GM12873 (cell line): ENCODE data around the gene HSP90AB1.

Experiments used
- TF ChIP-seq, protein P1 (sequence below): IDR thresholded peaks from 2 replicates; pipeline ENCODE4 v1.5.1; 2012; ENCODE audit warnings: low read depth, mild to moderate bottlenecking, moderate library complexity, low read length, control low read depth; ENCODE audit not compliant: insufficient read depth; ENCODE audit errors: missing control alignments

HSP90AB1 gene

DNA sequence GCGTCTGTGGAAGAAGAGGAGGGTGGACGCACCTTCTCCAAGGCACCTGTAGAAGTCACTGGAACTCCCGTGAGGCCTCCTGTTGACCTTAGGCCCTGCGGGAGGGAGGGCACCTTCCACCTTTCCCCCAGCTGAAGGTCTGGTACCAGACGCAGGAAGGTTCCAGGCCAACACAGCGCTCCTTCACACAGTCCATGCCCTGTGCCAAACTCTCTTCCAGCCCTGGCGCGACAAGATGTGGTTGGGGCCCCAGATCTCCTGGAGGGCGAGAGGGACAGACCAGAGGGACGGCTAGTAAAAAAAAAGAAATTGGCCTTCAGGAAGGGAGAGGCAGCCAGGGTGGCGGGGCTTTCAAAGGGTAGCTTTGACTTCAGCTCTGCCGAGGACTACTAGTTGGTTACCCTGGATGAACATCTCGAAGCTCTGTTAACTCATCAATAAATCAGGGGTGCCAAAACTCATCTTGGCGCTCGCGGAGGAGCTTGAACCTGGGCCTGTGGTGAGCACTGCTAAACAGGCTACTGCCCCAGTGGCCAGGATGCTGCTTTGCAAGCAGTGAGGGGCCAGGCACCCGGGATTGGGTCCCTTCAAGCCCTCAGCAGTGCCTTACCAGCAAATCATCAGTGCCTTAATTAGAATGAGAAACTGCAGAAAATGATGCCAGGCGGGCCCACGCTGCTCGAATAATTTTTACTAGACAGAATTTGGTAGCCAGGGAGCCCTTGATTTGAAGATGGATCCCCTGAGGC lies 51.3 kb downstream of the HSP90AB1 start:
- TF ChIP-seq, protein P1, sequence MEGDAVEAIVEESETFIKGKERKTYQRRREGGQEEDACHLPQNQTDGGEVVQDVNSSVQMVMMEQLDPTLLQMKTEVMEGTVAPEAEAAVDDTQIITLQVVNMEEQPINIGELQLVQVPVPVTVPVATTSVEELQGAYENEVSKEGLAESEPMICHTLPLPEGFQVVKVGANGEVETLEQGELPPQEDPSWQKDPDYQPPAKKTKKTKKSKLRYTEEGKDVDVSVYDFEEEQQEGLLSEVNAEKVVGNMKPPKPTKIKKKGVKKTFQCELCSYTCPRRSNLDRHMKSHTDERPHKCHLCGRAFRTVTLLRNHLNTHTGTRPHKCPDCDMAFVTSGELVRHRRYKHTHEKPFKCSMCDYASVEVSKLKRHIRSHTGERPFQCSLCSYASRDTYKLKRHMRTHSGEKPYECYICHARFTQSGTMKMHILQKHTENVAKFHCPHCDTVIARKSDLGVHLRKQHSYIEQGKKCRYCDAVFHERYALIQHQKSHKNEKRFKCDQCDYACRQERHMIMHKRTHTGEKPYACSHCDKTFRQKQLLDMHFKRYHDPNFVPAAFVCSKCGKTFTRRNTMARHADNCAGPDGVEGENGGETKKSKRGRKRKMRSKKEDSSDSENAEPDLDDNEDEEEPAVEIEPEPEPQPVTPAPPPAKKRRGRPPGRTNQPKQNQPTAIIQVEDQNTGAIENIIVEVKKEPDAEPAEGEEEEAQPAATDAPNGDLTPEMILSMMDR: no peak

DNA sequence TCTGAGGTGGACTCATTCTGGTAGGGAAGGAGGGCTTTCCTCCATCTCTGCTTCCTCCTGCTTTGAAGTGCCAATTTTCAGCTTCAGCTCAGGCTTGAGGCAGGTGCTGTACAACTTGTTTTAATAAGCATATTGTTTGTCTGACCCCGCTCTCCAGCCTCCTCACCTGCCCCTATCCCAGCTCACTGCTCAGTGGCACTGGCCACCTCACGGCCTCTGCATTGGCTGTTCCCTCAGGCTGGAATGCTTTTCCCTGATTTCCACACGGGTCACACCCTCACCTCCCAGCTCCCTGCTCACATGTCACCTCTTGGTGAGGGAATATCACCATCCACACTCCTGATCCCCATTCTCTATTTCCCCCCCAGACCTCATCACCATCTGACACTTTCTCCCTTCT lies 52.0 kb downstream of the HSP90AB1 start:
- TF ChIP-seq, protein P1: no peak

DNA sequence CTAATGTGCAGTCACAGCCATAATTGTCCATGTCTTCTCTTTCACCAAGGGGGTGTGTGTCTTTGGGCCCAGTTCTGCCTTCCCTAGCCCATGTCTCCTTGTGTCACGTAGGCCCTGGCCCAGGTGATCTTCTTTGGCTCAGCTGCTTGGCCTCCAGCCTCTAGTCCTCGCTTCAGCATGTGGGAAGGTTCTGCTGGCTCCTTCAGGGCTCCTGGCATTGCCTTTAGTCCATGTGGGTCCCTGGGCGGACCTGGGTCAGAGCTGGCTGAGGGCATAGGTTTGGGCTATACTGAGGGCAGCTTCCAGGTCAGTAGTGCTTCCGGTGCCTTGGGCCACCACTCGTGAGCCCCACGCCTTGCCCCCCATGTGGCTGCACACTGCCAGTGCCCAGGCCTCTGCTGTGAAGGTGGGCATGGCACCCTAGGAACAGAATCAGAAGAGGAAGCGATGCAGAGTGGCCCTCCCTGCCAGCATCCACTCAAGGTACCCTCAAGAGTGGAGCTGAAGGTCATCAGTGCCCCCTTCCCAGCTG lies 53.5 kb downstream of the HSP90AB1 start:
- TF ChIP-seq, protein P1: no peak

DNA sequence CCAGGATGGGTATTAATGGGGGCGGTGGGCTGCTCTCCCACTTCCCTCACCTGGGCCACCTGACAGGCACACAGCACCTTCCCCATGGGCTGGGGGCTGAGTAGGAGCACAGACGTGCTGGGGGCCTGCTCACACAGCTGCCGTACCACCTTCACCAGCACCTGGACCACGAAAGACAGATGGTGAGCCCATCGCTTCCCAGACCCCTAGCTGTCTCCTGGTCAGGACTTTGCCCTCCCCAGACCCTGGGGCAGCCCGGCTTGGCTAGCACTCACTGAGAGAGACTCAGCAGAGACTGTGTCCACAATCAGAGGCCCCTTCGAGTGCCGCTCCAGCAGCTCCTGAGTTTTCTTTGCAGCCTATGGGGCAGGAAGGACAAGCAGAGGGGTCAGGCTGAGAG lies 54.2 kb downstream of the HSP90AB1 start:
- TF ChIP-seq, protein P1: no peak

DNA sequence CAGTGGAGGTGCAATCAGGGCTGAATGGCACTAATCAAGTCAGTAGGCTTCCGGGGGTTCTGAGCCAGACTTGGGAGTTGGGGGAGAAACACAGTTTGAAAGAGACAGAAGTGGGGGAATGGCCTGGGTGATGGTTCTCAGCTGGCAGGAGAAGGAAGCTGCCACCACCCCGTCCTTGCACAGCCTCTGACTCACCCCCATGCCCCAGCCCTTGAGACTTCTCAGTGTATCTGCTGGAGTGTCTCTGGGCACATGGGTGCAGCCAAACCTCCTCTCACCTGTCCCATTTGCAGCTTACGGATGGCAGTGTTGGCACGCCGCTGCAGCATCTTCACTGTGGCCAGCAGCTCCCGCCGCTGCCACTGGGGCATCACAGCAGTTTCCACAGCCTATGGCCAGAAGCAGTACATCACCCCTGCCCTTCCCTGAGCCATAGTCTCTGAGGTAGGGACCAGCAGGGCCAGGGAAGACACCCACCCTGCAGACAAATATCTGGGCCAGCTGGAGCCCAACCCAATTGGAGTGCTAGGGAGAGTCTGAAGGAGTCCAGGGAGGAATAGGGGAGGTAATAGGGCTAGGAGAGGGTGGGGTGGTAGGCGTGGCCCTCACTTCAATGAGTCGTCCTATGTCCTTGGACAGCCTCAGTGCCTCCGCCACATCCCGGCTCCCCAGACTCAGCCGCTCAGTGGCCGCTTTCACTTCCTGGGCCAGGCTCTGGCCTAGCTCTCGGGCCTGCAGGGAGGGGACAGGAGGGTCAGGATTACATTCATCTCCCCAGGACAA lies 55.1 kb downstream of the HSP90AB1 start:
- TF ChIP-seq, protein P1: no peak

DNA sequence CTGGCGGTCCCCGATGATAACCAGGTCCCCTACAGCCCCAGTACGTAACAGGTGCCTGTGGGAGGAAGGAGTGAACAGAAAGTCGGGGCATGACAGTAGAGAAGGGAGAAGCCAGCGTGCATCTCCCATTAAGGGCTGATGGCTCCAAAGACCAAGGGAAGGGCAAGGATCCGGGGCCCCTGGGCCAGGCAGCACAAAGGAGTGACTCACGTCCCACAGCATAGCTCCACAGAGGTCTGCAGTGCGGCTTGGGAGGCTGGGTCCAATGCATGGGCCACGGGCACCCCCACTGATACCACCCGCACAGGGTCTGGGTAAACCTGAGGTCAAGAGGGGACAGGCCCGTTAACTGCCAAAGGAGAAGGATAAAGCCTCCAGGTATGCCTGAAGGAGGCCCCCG lies 56.0 kb downstream of the HSP90AB1 start:
- TF ChIP-seq, protein P1: no peak
